ACC112 (cell line): ENCODE data around the gene STPG3.

Experiments used
- H2AFZ ChIP-seq: fragments of 200-600 bp; sonication (generic); one replicate; pipeline ENCODE4 v1.6.0; 2017; ENCODE audit warnings: antibody characterized with exemption, low read length; ENCODE audit not compliant: unreplicated experiment
- H3K27ac ChIP-seq: fragments of 200-600 bp; sonication (generic); 2 replicates; pipeline ENCODE4 v1.5.1; 2014; ENCODE audit warnings: low read depth, mild to moderate bottlenecking, antibody characterized with exemption, low read length, moderate library complexity
- H3K27me3 ChIP-seq: fragments of 200-600 bp; sonication (generic); 2 replicates; pipeline ENCODE4 v1.6.1; 2014; ENCODE audit warnings: mild to moderate bottlenecking, antibody characterized with exemption, low read length, moderate library complexity, mixed read lengths; ENCODE audit not compliant: insufficient read depth
- H3K36me3 ChIP-seq: fragments of 200-600 bp; sonication (generic); 2 replicates; pipeline ENCODE4 v1.6.1; 2016; ENCODE audit warnings: mild to moderate bottlenecking, antibody characterized with exemption, low read length, moderate library complexity, mixed read lengths; ENCODE audit not compliant: insufficient read depth
- H3K4me1 ChIP-seq: fragments of 200-600 bp; sonication (generic); one replicate; pipeline ENCODE4 v1.6.1; 2016; ENCODE audit warnings: low read length, mixed read lengths; ENCODE audit not compliant: insufficient read depth, unreplicated experiment, control insufficient read depth
- H3K4me3 ChIP-seq: fragments of 200-600 bp; sonication (generic); 2 replicates; pipeline ENCODE4 v1.5.1; 2014; ENCODE audit warnings: mild to moderate bottlenecking, low read depth, low read length
- H3K79me2 ChIP-seq: fragments of 200-600 bp; sonication (generic); one replicate; pipeline ENCODE4 v1.6.0; 2016; ENCODE audit warnings: low read length; ENCODE audit not compliant: control insufficient read depth, unreplicated experiment, insufficient read depth

The STPG3 gene

GRCh38 chr9:137302118-137302448 is 51.0 kb downstream of the STPG3 start, which contains the start of gene NRARP:
NRARP (minus strand) TSS chr9:137302271; CDS start chr9:137301928, 343 bp downstream.
- Histone ChIP-seq H3K4me1 (peaks cover 5% of the 10 kb centered on the region), H3K27ac (no peak within 1 kb of the TSS), H2AFZ (peak within 1 kb of the TSS; percentile 23), H3K36me3 (no peaks in the 10 kb centered on the region), H3K27me3 (peaks cover 38% of the 10 kb centered on the region), H3K4me3 (peak within 1 kb of the TSS; percentile 73), H3K79me2 (no peaks in the 10 kb centered on the region)

GRCh38 chr9:137302449-137303150 is 51.5 kb downstream of the STPG3 start:
- Histone ChIP-seq H3K79me2 (no peaks in the 10 kb centered on the region), H3K27me3 (peaks cover 34% of the 10 kb centered on the region), H3K36me3 (no peaks in the 10 kb centered on the region), H2AFZ (peak overlapping the region; percentile 23), H3K4me1 (peaks cover 5% of the 10 kb centered on the region), H3K27ac (no peak overlapping the region), H3K4me3 (peak overlapping the region; percentile 73)
